Measurements from ENCODE around the gene PRTN3.

DNA sequence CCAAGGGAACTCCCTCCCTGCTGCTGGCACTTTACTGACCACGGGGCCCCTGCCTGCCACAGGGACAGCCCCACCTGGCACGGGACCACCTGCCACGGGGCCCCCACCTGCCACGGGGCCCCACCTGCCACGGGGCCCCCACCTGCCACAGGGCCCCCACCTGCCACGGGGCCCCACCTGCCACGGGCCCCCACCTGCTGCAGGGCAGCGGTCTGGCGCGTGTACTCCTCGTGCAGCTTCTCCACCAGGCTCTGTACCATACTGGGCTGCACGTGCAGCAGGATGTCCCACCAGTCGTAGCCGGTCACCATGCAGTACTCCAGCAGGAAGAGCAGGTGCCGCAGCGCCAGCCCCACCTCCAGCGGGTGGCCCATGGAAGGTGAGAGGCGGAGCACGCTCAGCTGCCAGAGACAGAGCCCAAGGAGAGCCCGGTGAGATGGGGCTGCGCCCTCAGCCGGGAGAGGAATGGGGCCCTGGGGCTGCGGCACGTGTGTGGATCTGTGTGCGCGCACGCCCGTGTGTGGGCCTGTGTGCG is 36.0 kb downstream of the PRTN3 start:
- TF ChIP-seq, protein P1, sequence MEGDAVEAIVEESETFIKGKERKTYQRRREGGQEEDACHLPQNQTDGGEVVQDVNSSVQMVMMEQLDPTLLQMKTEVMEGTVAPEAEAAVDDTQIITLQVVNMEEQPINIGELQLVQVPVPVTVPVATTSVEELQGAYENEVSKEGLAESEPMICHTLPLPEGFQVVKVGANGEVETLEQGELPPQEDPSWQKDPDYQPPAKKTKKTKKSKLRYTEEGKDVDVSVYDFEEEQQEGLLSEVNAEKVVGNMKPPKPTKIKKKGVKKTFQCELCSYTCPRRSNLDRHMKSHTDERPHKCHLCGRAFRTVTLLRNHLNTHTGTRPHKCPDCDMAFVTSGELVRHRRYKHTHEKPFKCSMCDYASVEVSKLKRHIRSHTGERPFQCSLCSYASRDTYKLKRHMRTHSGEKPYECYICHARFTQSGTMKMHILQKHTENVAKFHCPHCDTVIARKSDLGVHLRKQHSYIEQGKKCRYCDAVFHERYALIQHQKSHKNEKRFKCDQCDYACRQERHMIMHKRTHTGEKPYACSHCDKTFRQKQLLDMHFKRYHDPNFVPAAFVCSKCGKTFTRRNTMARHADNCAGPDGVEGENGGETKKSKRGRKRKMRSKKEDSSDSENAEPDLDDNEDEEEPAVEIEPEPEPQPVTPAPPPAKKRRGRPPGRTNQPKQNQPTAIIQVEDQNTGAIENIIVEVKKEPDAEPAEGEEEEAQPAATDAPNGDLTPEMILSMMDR (conservative IDR thresholded peaks at IDR 0.05 in 1 of 2, IDR thresholded peaks at IDR 0.05 in 1 of 2; ENCODE audit: extremely low read depth in 1 of 2, insufficient read depth in 1 of 2, low read depth in 1 of 2, low read length in 2 of 2) = no peak
- TF ChIP-seq EZH2 (IDR thresholded peaks at IDR 0.05; ENCODE audit: borderline replicate concordance, low read length) = no peak

Data from mammary epithelial cell (primary cell).